LNCaP clone FGC (cell line): ENCODE measurements around the gene HMBS.
A peak's percentile ranks its signal among the peaks of the same experiment; 100 is the strongest.

Experiments
- DNase-seq: peaks from one replicate; pipeline ENCODE4 v3.0.0-alpha.2; 2011; ENCODE audit warnings: low read depth
- H3K4me3 ChIP-seq: 2 replicates; pipeline ENCODE4 v1.5.1; 2011; ENCODE audit warnings: mild to moderate bottlenecking, low read depth, low read length, control low read depth
- TF ChIP-seq, protein P1 (sequence below): IDR thresholded peaks from 2 replicates; pipeline ENCODE4 v1.5.1; 2012; ENCODE audit warnings: mild to moderate bottlenecking; ENCODE audit not compliant: control insufficient read depth, insufficient read depth; ENCODE audit errors: extremely low read depth

The HMBS gene

DNA sequence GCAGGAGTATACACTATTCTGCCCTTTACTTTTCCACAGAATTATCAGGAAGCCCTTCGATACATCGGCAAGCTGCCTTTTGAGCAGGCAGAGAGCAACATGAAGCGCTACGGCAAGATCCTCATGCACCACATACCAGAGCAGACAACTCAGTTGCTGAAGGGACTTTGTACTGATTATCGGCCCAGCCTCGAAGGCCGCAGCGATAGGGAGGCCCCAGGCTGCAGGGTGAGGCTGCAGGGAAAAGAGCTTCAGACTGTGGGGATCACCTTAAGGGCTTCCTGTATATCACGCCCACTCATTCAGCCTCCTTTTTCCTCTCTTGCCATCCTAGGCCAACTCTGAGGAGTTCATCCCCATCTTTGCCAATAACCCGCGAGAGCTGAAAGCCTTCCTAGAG is 6.8 kb upstream of the HMBS start:
- TF ChIP-seq, protein P1, sequence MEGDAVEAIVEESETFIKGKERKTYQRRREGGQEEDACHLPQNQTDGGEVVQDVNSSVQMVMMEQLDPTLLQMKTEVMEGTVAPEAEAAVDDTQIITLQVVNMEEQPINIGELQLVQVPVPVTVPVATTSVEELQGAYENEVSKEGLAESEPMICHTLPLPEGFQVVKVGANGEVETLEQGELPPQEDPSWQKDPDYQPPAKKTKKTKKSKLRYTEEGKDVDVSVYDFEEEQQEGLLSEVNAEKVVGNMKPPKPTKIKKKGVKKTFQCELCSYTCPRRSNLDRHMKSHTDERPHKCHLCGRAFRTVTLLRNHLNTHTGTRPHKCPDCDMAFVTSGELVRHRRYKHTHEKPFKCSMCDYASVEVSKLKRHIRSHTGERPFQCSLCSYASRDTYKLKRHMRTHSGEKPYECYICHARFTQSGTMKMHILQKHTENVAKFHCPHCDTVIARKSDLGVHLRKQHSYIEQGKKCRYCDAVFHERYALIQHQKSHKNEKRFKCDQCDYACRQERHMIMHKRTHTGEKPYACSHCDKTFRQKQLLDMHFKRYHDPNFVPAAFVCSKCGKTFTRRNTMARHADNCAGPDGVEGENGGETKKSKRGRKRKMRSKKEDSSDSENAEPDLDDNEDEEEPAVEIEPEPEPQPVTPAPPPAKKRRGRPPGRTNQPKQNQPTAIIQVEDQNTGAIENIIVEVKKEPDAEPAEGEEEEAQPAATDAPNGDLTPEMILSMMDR: no peak
- H3K4me3 ChIP-seq: no peak overlapping the region
- DNase-seq: no peak

DNA sequence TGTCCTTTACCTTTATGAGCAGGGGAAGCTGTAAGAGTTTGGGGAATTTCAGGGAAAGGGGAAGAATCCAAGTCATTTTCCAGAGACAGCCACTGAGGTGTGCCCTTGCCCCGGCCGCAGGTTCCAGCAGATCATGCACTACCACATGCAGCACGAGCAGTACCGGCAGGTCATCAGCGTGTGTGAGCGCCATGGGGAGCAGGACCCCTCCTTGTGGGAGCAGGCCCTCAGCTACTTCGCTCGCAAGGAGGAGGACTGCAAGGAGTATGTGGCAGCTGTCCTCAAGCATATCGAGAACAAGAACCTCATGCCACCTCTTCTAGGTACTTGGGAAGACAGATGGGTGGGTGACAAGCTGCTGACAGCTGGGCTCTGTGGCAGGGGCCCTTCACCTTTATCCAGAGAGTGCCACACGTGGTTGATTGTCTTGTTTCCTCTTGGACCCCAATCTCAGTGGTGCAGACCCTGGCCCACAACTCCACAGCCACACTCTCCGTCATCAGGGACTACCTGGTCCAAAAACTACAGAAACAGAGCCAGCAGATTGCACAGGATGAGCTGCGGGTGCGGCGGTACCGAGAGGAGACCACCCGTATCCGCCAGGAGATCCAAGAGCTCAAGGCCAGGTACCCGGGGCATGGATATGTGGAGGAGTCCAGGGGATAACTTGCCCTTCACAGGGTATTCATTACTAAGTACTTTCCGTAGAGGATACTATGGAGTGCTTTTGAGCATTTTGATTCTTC is 5.8 kb upstream of the HMBS start:
- H3K4me3 ChIP-seq: no peak overlapping the region
- no peak for DNase-seq
- TF ChIP-seq, protein P1: no peak

DNA sequence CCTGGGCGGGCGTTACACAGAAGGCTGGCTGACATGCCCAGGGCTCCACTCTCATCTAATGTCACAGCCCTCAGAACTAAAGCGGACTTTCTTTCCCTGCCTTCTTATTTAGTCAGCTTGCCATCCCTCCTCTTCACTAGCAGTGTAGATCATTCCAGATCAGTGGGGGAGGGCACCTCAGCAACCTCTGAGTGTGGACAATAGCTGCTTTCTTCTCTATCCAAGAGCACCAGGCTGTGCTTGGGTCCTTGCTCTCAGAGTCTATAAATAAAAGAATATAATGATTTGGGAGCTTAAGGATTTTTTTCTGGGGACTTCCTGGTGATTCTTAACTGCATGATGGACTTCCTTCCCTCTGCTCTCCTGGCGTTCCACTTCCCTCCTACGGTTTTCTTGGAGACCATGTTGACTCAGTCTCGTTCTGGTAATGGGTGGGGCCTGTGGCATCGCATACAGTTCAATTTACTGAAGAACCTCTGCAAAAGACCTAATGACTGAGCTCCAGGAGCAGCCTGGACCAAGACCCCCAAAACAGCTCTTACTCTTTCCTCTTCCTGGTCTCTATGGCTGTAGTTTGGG is 2.9 kb upstream of the HMBS start:
- TF ChIP-seq, protein P1: no peak
- H3K4me3 ChIP-seq: no peak overlapping the region
- DNase-seq: no peak

DNA sequence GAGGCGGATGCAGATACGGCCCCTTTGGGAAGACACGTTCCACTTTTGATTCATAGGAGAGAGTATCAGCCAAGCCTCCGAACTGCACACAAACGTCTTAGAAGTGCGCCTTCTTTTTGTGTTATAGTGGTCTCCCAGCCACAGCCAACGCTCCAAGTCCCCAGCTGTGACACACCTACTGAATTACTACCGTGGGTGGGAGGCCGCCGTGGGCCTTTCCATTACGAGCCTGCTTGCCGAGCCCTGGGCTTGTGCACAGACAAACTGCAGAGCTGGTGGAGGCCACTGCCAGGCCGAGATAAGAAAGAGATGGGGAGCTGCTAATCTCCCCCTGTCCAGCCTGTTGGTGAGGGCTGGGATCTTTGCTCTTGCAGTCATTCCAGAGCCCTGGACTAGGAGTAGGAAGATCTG is 761 bp downstream of the HMBS start:
- DNase-seq: no peak
- TF ChIP-seq, protein P1: no peak
- H3K4me3 ChIP-seq: peak overlapping the region; percentile 89

DNA sequence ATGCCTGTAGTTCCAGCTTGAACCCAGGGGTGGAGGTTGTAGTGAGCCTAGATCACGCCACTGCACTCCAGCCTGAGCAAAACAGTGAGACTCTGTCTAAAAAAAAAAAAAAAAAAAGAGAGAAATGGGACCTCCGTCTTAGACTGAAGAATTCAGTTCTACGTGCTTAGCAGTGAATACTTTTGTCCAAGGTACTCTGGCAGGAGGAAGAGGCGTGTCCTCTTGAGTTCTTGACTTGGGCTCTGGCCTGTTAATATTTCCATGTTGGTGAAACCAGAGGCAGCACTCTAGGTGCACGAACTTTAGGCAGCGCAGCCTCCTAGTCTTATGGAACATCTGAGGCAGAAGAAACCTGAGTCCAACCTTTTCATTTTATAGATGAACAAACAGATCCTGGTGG is 2.4 kb downstream of the HMBS start:
- no peak for DNase-seq
- TF ChIP-seq, protein P1: no peak
- no peak overlapping the region for H3K4me3 ChIP-seq

DNA sequence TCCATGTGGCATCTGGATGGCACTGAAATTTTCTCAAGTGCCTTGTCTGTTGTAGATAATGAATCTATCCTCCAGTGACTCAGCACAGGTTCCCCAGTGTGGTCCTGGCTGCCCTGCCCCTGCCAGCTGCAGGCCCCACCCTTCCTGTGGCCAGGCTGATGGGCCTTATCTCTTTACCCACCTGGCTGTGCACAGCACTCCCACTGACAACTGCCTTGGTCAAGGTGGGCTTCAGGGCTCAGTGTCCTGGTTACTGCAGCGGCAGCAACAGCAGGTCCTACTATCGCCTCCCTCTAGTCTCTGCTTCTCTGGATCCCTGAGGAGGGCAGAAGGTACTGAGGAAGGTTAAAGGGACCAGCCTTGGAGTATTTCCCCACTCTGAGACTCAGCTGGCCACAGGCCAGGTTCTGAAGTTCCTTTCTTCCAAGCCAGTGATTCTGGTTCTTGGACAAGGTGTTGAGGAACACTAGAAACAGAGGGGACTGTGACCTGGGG is 3.1 kb downstream of the HMBS start:
- no peak for DNase-seq
- no peak overlapping the region for H3K4me3 ChIP-seq
- TF ChIP-seq, protein P1: no peak

DNA sequence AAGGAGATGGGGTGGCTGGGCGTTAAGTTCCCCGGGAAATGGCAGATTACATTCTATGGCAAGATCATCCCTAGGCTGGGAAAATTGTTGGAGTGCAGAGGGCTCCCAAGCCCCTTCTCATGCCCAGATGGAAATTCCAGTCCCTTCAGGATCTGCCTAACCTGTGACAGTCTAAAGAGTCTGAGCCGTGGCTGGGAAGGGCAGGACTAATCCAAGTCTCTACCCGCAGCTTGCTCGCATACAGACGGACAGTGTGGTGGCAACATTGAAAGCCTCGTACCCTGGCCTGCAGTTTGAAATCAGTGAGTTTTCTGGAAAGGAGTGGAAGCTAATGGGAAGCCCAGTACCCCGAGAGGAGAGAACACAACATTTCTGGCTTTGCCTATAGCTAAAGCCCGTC is 3.7 kb downstream of the HMBS start:
- H3K4me3 ChIP-seq: no peak overlapping the region
- DNase-seq: no peak
- TF ChIP-seq, protein P1: no peak
